RKO (cell line): Measurements from ENCODE around the gene VPS26C.
A peak's percentile ranks its signal among the peaks of the same experiment; 100 is the strongest.

Experiments
- DNase-seq: peaks from one replicate; pipeline ENCODE4 v3.0.0-alpha.2; 2016; ENCODE audit warnings: low spot score

Gene VPS26C

GRCh38 chr21:37200641-37201480 lies 66.3 kb downstream of the VPS26C start:
- no peak for DNase-seq

GRCh38 chr21:37199057-37199924 lies 67.8 kb downstream of the VPS26C start:
- no peak for DNase-seq

- DNase-seq = no peak
Measured at GRCh38 chr21:37197746-37198145, 69.4 kb downstream of the VPS26C start.

GRCh38 chr21:37196847-37197246 lies 70.3 kb downstream of the VPS26C start:
- DNase-seq = no peak

- no peak for DNase-seq
Measured at GRCh38 chr21:37195610-37196009, 71.5 kb downstream of the VPS26C start.

- DNase-seq = no peak
Measured at GRCh38 chr21:37195059-37195458, 72.1 kb downstream of the VPS26C start.

- no peak for DNase-seq
Measured at GRCh38 chr21:37193676-37194075, 73.5 kb downstream of the VPS26C start.

- no peak for DNase-seq
Measured at GRCh38 chr21:37193006-37193405, 74.1 kb downstream of the VPS26C start.

- no peak for DNase-seq
Measured at GRCh38 chr21:37192019-37192418, 75.1 kb downstream of the VPS26C start.

GRCh38 chr21:37188825-37189224 lies 78.3 kb downstream of the VPS26C start:
- no peak for DNase-seq

GRCh38 chr21:37186983-37187382 lies 80.2 kb downstream of the VPS26C start:
- DNase-seq = no peak

- DNase-seq = no peak
Measured at GRCh38 chr21:37184784-37185593, 82.1 kb downstream of the VPS26C start.

GRCh38 chr21:37183749-37184148 lies 83.4 kb downstream of the VPS26C start:
- DNase-seq = no peak

GRCh38 chr21:37182222-37182621 lies 84.9 kb downstream of the VPS26C start:
- DNase-seq = no peak

- no peak for DNase-seq
Measured at GRCh38 chr21:37181059-37181458, 86.1 kb downstream of the VPS26C start.

GRCh38 chr21:37176716-37177115 lies 90.4 kb downstream of the VPS26C start:
- DNase-seq = peak; percentile 32
